HCT116 (cell line): ENCODE measurements around the gene NGEF. TPM values are rescaled to one million over a fixed set of nuclear protein-coding genes. Genes with fewer than 3 reads are reported as not detected.

Experiments
- ATAC-seq: fragments of 200-7000 bp; cut with Tn5 transposase; 2 replicates; pipeline ENCODE4 v1.9.1; 2020; ENCODE audit warnings: mild to moderate bottlenecking, moderate library complexity
- BruUV-seq: library from RNA; stranded (reverse); fragments of 400-500 nt; replicated peaks from 2 replicates; lab custom pipeline; 2021; lab: Mats Ljungman, UMichigan
- CTCF ChIA-PET: fragments of 300-600 bp; sonication (Branson Sonifier 250); formaldehyde crosslinking; loops from one replicate; lab custom pipeline; 2021; ENCODE audit warnings: antibody characterized with exemption; lab: Charles Lee
- POLR2A ChIA-PET: fragments of 300-600, 350-600 bp; sonication (Branson Sonifier 250); formaldehyde crosslinking; loops from one replicate; lab custom pipeline; 2021; ENCODE audit warnings: antibody characterized with exemption; lab: Charles Lee
- RAD21 ChIA-PET, 2 experiments: fragments of 300-600 bp; sonication (Branson Sonifier 250); formaldehyde crosslinking; loops; one replicate each; lab custom pipeline; 2023; ENCODE audit warnings: low total read pairs in 2 of 2; ENCODE audit not compliant: uncharacterized antibody in 2 of 2, unreplicated experiment in 2 of 2, low non-redundant PET in 1 of 2; lab: Charles Lee
- DNase-seq: peaks from one replicate; pipeline ENCODE4 v3.0.0-alpha.2; 2010; ENCODE audit warnings: low read depth, low spot score
- H2AFZ ChIP-seq: fragments of 200-600 bp; shearing (Covaris generic), sonication (generic); 2 replicates; pipeline ENCODE4 v1.6.1; 2017; ENCODE audit warnings: low read depth, mixed run types, mixed read lengths, antibody characterized with exemption, low read length; ENCODE audit not compliant: poor library complexity, severe bottlenecking
- H3K27ac ChIP-seq: 2 replicates; pipeline ENCODE4 v1.5.1; 2012; ENCODE audit warnings: low read depth, low read length
- H3K27me3 ChIP-seq: fragments of 200-600 bp; sonication (generic); 2 replicates; pipeline ENCODE4 v1.6.1; 2016; ENCODE audit warnings: mixed run types, low read length, mixed read lengths; ENCODE audit not compliant: insufficient read depth
- H3K36me3 ChIP-seq, 2 experiments: fragments of 200-500 bp in 1 of 2; fragments of 200-600 bp in 1 of 2; sonication (Bioruptor generic) in 1 of 2; sonication (generic) in 1 of 2; 2 replicates each; pipeline versions ENCODE4 v1.5.1 to v1.6.1; 2014 to 2016; ENCODE audit warnings: low read length in 2 of 2, inconsistent platforms in 1 of 2, mixed read lengths in 1 of 2, mixed run types in 1 of 2; ENCODE audit not compliant: insufficient read depth in 2 of 2, control insufficient read depth in 1 of 2
- H3K4me1 ChIP-seq, 2 experiments: fragments of 200-600 bp in 1 of 2; sonication (generic) in 1 of 2; 2 replicates each; pipeline versions ENCODE4 v1.5.1 to v1.6.1; 2012 to 2017; ENCODE audit warnings: low read length in 2 of 2, inconsistent platforms in 1 of 2, mild to moderate bottlenecking in 1 of 2, mixed read lengths in 1 of 2, mixed run types in 1 of 2, moderate library complexity in 1 of 2; ENCODE audit not compliant: insufficient read depth in 2 of 2, control insufficient read depth in 1 of 2
- H3K4me2 ChIP-seq: fragments of 200-600 bp; sonication (generic); 2 replicates; pipeline ENCODE4 v1.6.1; 2017; ENCODE audit warnings: mixed run types, low read length, mixed read lengths
- H3K4me3 ChIP-seq, 2 experiments: fragments of 200-600 bp in 1 of 2; sonication (generic) in 1 of 2; replicated peaks in 1 of 2; 2 replicates each; pipeline ENCODE4 v1.5.1; 2011 to 2016; ENCODE audit warnings: low read length in 2 of 2, control low read depth in 1 of 2, low read depth in 1 of 2, mild to moderate bottlenecking in 1 of 2, mixed read lengths in 1 of 2, mixed run types in 1 of 2
- H3K79me2 ChIP-seq: fragments of 200-600 bp; sonication (generic); 2 replicates; pipeline ENCODE4 v1.6.1; 2017; ENCODE audit warnings: mild to moderate bottlenecking, mixed run types, low read length, moderate library complexity, mixed read lengths; ENCODE audit not compliant: insufficient read depth
- H3K9ac ChIP-seq: fragments of 200-600 bp; sonication (generic); 2 replicates; pipeline ENCODE4 v1.6.1; 2016; ENCODE audit warnings: low read length, mixed read lengths
- H3K9me2 ChIP-seq: fragments of 200-600 bp; sonication (generic), shearing (Covaris generic); 2 replicates; pipeline ENCODE4 v1.6.1; 2017; ENCODE audit warnings: mixed run types, mild to moderate bottlenecking, moderate library complexity; ENCODE audit not compliant: insufficient read depth
- H3K9me3 ChIP-seq, 2 experiments: fragments of 200-500 bp in 1 of 2; fragments of 200-600 bp in 1 of 2; sonication (Bioruptor generic) in 1 of 2; sonication (generic) in 1 of 2; 2 replicates each; pipeline ENCODE4 v1.6.1; 2014 to 2017; ENCODE audit warnings: low read length in 2 of 2, mixed read lengths in 2 of 2, inconsistent platforms in 1 of 2, low read depth in 1 of 2, mild to moderate bottlenecking in 1 of 2, mixed run types in 1 of 2, moderate library complexity in 1 of 2; ENCODE audit not compliant: control insufficient read depth in 1 of 2, insufficient read depth in 1 of 2
- H4K20me1 ChIP-seq: fragments of 200-600 bp; sonication (generic), shearing (Covaris generic); 2 replicates; pipeline ENCODE4 v1.6.1; 2017; ENCODE audit warnings: mixed run types, mild to moderate bottlenecking, moderate library complexity; ENCODE audit not compliant: insufficient read depth
- ATF3 ChIP-seq: IDR thresholded peaks from 2 replicates; pipeline ENCODE4 v1.6.1; 2012
- CEBPB ChIP-seq: IDR thresholded peaks from 2 replicates; pipeline ENCODE4 v1.6.1; 2012; ENCODE audit warnings: low read depth
- EGR1 ChIP-seq: IDR thresholded peaks from 2 replicates; pipeline ENCODE4 v1.6.1; 2012; ENCODE audit warnings: low read depth
- ELF1 ChIP-seq: IDR thresholded peaks from 2 replicates; pipeline ENCODE4 v1.6.1; 2012; ENCODE audit warnings: low read depth, borderline replicate concordance
- EZH2 ChIP-seq: fragments of 200-600 bp; sonication (generic); IDR thresholded peaks from 2 replicates; pipeline ENCODE4 v1.6.1; 2017; ENCODE audit warnings: antibody characterized with exemption, mixed run types
- EZH2phosphoT487 ChIP-seq: fragments of 200-600 bp; IDR thresholded peaks from 2 replicates; pipeline ENCODE4 v1.6.1; 2018; ENCODE audit warnings: antibody characterized with exemption, borderline replicate concordance
- FOSL1 ChIP-seq: IDR thresholded peaks from 2 replicates; pipeline ENCODE4 v1.6.1; 2012; ENCODE audit warnings: low read depth
- JUND ChIP-seq: IDR thresholded peaks from 2 replicates; pipeline ENCODE4 v1.6.1; 2012
- POLR2A ChIP-seq: IDR thresholded peaks from 2 replicates; pipeline ENCODE4 v1.7.0; 2011; ENCODE audit warnings: borderline replicate concordance; ENCODE audit not compliant: insufficient read depth, insufficient read length; ENCODE audit errors: extremely low read depth
- POLR2AphosphoS5 ChIP-seq: IDR thresholded peaks from 2 replicates; pipeline ENCODE4 v1.6.1; 2011; ENCODE audit warnings: mild to moderate bottlenecking, low read depth, low read length, moderate library complexity
- RAD21 ChIP-seq: IDR thresholded peaks from 2 replicates; pipeline ENCODE4 v1.6.1; 2012; ENCODE audit warnings: low read depth, mild to moderate bottlenecking
- REST ChIP-seq: IDR thresholded peaks from 2 replicates; pipeline ENCODE4 v1.6.1; 2012; ENCODE audit warnings: low read depth
- SP1 ChIP-seq: IDR thresholded peaks from 2 replicates; pipeline ENCODE4 v1.6.1; 2012; ENCODE audit warnings: low read depth
- ZFX ChIP-seq: fragments of 450-650 bp; IDR thresholded peaks from 2 replicates; pipeline ENCODE4 v1.6.1; 2017
- intact Hi-C: fragments of 100-400 bp; cut with micrococcal nuclease; formaldehyde crosslinking; loops from 2 replicates; pipeline ENCODE4 v1.10.0; 2022
- total RNA-seq: library from RNA; stranded (reverse); gene quantifications from one replicate; pipeline ENCODE4 v1.2.1, GENCODE V29; 2021; ENCODE audit not compliant: unreplicated experiment
- TF ChIP-seq, protein P1 (sequence below): IDR thresholded peaks from 2 replicates; pipeline ENCODE4 v1.6.1; 2012
- TF ChIP-seq, protein P2 (sequence below), 3 experiments: fragments of 200-600 bp in 1 of 3; sonication (generic) in 1 of 3; IDR thresholded peaks in 2 of 3; conservative IDR thresholded peaks in 1 of 3; 2 replicates each; pipeline ENCODE4 v1.5.1; 2012 to 2017; ENCODE audit warnings: low read depth in 2 of 3, low read length in 2 of 3, antibody characterized with exemption in 1 of 3, borderline replicate concordance in 1 of 3, control low read depth in 1 of 3, mild to moderate bottlenecking in 1 of 3, mixed read lengths in 1 of 3, mixed run types in 1 of 3, moderate library complexity in 1 of 3; ENCODE audit not compliant: insufficient read depth in 1 of 3

Gene NGEF
- total RNA-seq, 1 experiment from 2014 or later, result 12.6 TPM

DNA sequence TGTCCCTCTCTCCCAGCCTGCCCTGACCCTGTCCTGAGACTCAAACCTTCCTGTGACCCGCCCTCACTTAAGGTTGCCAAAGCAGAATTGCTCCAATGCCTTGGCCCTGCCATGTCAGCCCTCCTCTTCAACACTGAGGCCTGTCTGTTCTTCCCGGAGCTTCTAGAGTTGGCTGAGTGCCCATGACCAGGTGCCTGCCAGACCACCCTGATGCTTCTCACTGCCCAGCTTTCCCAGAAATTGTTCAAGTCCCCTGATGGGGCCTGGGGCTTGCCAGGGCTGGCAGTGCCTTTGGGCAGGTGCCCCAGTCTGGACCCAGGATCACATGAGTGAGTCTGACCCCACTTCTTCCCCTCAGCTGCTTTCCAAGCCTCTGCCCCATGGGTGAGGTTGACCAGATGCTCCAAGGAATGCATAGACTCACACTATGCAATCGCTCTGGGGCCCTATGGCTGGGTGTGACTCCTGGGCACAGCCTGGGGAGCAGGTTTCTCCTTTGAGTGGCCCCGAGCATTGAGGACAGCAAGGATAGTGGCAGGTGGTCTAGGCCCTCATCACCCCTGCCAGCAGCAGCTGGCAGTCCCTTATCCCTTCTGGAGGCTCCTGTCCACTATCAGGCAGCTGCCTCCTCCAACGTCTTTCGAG lies 44.0 kb upstream of the NGEF start:
- ChIA-PET RAD21 (no interaction called here), CTCF (no interaction called here), POLR2A (no interaction called here)
- H4K20me1 ChIP-seq, result no peaks in the 10 kb centered on the region
- no peak overlapping the region for H3K4me3 ChIP-seq
- no peak overlapping the region for H3K4me2 ChIP-seq
- DNase-seq (no peak), ATAC-seq (no peak)
- H3K27ac ChIP-seq, result no peak overlapping the region
- no peaks in the 10 kb centered on the region for H3K9me2 ChIP-seq
- no peaks in the 10 kb centered on the region for H3K9me3 ChIP-seq
- no peak overlapping the region for H3K9ac ChIP-seq
- TF ChIP-seq POLR2A (no peak), FOSL1 (no peak), EZH2phosphoT487 (no peak), EZH2 (no peak), JUND (no peak), ATF3 (no peak), RAD21 (no peak), ZFX (no peak)
- TF ChIP-seq, protein P1, sequence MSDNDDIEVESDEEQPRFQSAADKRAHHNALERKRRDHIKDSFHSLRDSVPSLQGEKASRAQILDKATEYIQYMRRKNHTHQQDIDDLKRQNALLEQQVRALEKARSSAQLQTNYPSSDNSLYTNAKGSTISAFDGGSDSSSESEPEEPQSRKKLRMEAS, result no peak
- no peaks in the 10 kb centered on the region; the same call in 1 of the 2 replicates for H3K27me3 ChIP-seq
- peaks cover 2 to 6% of the 10 kb centered on the region in 2 experiments; a peak in 2 of 4 replicates for H3K4me1 ChIP-seq
- intact Hi-C loops, result no loop called here
- H3K79me2 ChIP-seq, result no peaks in the 10 kb centered on the region
- no peaks in the 10 kb centered on the region for H3K36me3 ChIP-seq
- no peak overlapping the region for H2AFZ ChIP-seq
- BruUV-seq, result no TSS peak

- peaks cover 2 to 13% of the 10 kb centered on the region in 2 experiments; a peak in 2 of 4 replicates for H3K4me1 ChIP-seq
- no peak for ATAC-seq
- H2AFZ ChIP-seq, result no peak overlapping the region
- no peaks in the 10 kb centered on the region for H3K36me3 ChIP-seq
- ChIA-PET CTCF (no interaction called here), POLR2A (no interaction called here), RAD21 (no interaction called here)
- H3K9me3 ChIP-seq, result no peaks in the 10 kb centered on the region
- DNase-seq, result no peak
- H3K9me2 ChIP-seq, result no peaks in the 10 kb centered on the region
- H3K9ac ChIP-seq, result no peak overlapping the region
- H3K4me2 ChIP-seq, result no peak overlapping the region
- H3K79me2 ChIP-seq, result no peaks in the 10 kb centered on the region
- BruUV-seq, result no TSS peak
- intact Hi-C loops, result loop anchor here (2.0 kb wide), 1 partner anchor 295 kb away; no protein-coding TSS in a partner anchor
- H3K27ac ChIP-seq, result no peak overlapping the region
- no peaks in the 10 kb centered on the region for H4K20me1 ChIP-seq
- no peak overlapping the region for H3K4me3 ChIP-seq
- H3K27me3 ChIP-seq, result no peaks in the 10 kb centered on the region; the same call in 1 of the 2 replicates
- TF ChIP-seq REST (no peak), FOSL1 (no peak), CEBPB (no peak), EGR1 (no peak), POLR2AphosphoS5 (no peak), EZH2phosphoT487 (no peak), SP1 (no peak), ELF1 (no peak), ZFX (no peak), EZH2 (no peak)
- TF ChIP-seq, protein P2, sequence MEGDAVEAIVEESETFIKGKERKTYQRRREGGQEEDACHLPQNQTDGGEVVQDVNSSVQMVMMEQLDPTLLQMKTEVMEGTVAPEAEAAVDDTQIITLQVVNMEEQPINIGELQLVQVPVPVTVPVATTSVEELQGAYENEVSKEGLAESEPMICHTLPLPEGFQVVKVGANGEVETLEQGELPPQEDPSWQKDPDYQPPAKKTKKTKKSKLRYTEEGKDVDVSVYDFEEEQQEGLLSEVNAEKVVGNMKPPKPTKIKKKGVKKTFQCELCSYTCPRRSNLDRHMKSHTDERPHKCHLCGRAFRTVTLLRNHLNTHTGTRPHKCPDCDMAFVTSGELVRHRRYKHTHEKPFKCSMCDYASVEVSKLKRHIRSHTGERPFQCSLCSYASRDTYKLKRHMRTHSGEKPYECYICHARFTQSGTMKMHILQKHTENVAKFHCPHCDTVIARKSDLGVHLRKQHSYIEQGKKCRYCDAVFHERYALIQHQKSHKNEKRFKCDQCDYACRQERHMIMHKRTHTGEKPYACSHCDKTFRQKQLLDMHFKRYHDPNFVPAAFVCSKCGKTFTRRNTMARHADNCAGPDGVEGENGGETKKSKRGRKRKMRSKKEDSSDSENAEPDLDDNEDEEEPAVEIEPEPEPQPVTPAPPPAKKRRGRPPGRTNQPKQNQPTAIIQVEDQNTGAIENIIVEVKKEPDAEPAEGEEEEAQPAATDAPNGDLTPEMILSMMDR (IDR thresholded peaks at IDR 0.05 in 2 of 3, conservative IDR thresholded peaks at IDR 0.05 in 1 of 3; ENCODE audit: borderline replicate concordance in 1 of 3, insufficient read depth in 1 of 3, low read depth in 2 of 3, low read length in 2 of 3), result no peak
Observed at GRCh38 chr2:233055362-233055761, 42.3 kb upstream of the NGEF start.
